HepG2 (cell line): ENCODE results near the gene TMEM141. TPM values are rescaled to one million over a fixed set of nuclear protein-coding genes. Genes with fewer than 3 reads are reported as not detected.

Experiments used
- ASH2L ChIP-seq: fragments of 300-600, 200-600 bp; sonication (generic); IDR thresholded peaks from 2 replicates; pipeline ENCODE4 v1.7.0; 2017; ENCODE audit warnings: low read depth, mild to moderate bottlenecking, moderate library complexity, mixed read lengths, low read length; ENCODE audit not compliant: insufficient read length
- BCL3 ChIP-seq: sonication (generic); formaldehyde crosslinking; IDR thresholded peaks from 2 replicates; pipeline ENCODE4 v1.5.1; 2020; ENCODE audit warnings: mild to moderate bottlenecking, missing genetic modification reagents, moderate library complexity
- HMG20A ChIP-seq: IDR thresholded peaks from 2 replicates; pipeline ENCODE4 v1.6.1; 2016; ENCODE audit warnings: borderline replicate concordance
- HNRNPLL ChIP-seq: fragments of 200-400 bp; formaldehyde crosslinking; IDR thresholded peaks from 2 replicates; pipeline ENCODE4 v1.6.1; 2017; ENCODE audit warnings: mild to moderate bottlenecking, low read depth, low read length; ENCODE audit not compliant: poor library complexity, severe bottlenecking
- HOMEZ ChIP-seq: IDR thresholded peaks from 2 replicates; pipeline ENCODE4 v1.6.1; 2016; ENCODE audit warnings: low read depth
- KAT2B ChIP-seq: fragments of 150-350 bp; IDR thresholded peaks from 2 replicates; pipeline ENCODE4 v1.6.1; 2014; ENCODE audit warnings: low read depth, low read length, borderline replicate concordance
- KDM6A ChIP-seq: IDR thresholded peaks from 2 replicates; pipeline ENCODE4 v1.6.1; 2016; ENCODE audit warnings: low read depth
- MED13 ChIP-seq: sonication (generic); formaldehyde crosslinking; IDR thresholded peaks from 2 replicates; pipeline ENCODE4 v1.5.0; 2020; ENCODE audit warnings: missing genetic modification reagents
- MXD1 ChIP-seq: sonication (generic); formaldehyde crosslinking; IDR thresholded peaks from 2 replicates; pipeline ENCODE4 v1.4.0; 2020; ENCODE audit warnings: mild to moderate bottlenecking, missing genetic modification reagents
- NR2F2 ChIP-seq: IDR thresholded peaks from 2 replicates; pipeline ENCODE4 v1.6.1; 2012; ENCODE audit warnings: low read depth, inconsistent platforms, borderline replicate concordance
- YEATS4 ChIP-seq: sonication (generic); formaldehyde crosslinking; IDR thresholded peaks from 2 replicates; pipeline ENCODE4 v1.4.0; 2020; ENCODE audit warnings: missing genetic modification reagents, borderline replicate concordance
- ZBTB43 ChIP-seq: sonication (generic); formaldehyde crosslinking; conservative IDR thresholded peaks from 2 replicates; pipeline ENCODE4 v1.4.0; 2020; ENCODE audit warnings: missing genetic modification reagents
- ZFP90 ChIP-seq: sonication (generic); formaldehyde crosslinking; IDR thresholded peaks from 2 replicates; pipeline ENCODE4 v1.8.0; 2022; ENCODE audit warnings: missing genetic modification reagents, mild to moderate bottlenecking, inconsistent platforms, borderline replicate concordance
- ZFX ChIP-seq: sonication (generic); formaldehyde crosslinking; IDR thresholded peaks from 2 replicates; pipeline ENCODE4 v1.4.0; 2020; ENCODE audit warnings: mild to moderate bottlenecking, low read depth, missing genetic modification reagents, moderate library complexity
- ZNF136 ChIP-seq: sonication (generic); formaldehyde crosslinking; IDR thresholded peaks from 2 replicates; pipeline ENCODE4 v1.8.1; 2022; ENCODE audit warnings: low read depth, mild to moderate bottlenecking, moderate library complexity, missing genetic modification reagents
- ZNF275 ChIP-seq: sonication (generic); formaldehyde crosslinking; IDR thresholded peaks from 2 replicates; pipeline ENCODE4 v1.8.0; 2022; ENCODE audit warnings: missing genetic modification reagents, mild to moderate bottlenecking, inconsistent platforms, borderline replicate concordance
- ZNF777 ChIP-seq: sonication (generic); formaldehyde crosslinking; IDR thresholded peaks from 2 replicates; pipeline ENCODE4 v1.4.0; 2020; ENCODE audit warnings: missing genetic modification reagents
- ZNF878 ChIP-seq: sonication (generic); formaldehyde crosslinking; IDR thresholded peaks from 2 replicates; pipeline ENCODE4 v1.8.1; 2023; ENCODE audit warnings: mild to moderate bottlenecking, missing genetic modification reagents, moderate library complexity
- ZUFSP ChIP-seq: sonication (generic); formaldehyde crosslinking; IDR thresholded peaks from 2 replicates; pipeline ENCODE4 v1.9.0; 2021; ENCODE audit warnings: missing genetic modification reagents, mild to moderate bottlenecking, borderline replicate concordance
- polyA plus RNA-seq, 8 experiments: library from polyadenylated mRNA; depleted of rRNA in 3 of 8; stranded (reverse) in 7 of 8; unstranded in 1 of 8; fragments of >200 nt; fragmentation: Illumina TruSeq in 4 of 8; extraction: Trizol in 4 of 8; gene quantifications; 2 replicates each; pipeline versions ENCODE4 v1.2.1 to v1.2.3, GENCODE V29; 2011 to 2016; ENCODE audit warnings: low read depth in 4 of 8, missing spikeins in 1 of 8, mixed read lengths in 1 of 8; ENCODE audit not compliant: insufficient read depth in 1 of 8
- total RNA-seq, 5 experiments: library from RNA; depleted of rRNA; stranded (reverse); fragments of >200 nt; fragmentation: Illumina TruSeq; extraction: Trizol; gene quantifications; 2 replicates each; pipeline ENCODE4 v1.2.3, GENCODE V29; 2016; ENCODE audit warnings: low read depth in 1 of 5
- TF ChIP-seq, protein P1 (sequence below): sonication (generic); formaldehyde crosslinking; IDR thresholded peaks from 2 replicates; pipeline ENCODE4 v1.4.0; 2020; ENCODE audit warnings: missing genetic modification reagents, borderline replicate concordance

The TMEM141 gene
- total and polyA plus RNA-seq, 2 of the 13 experiments (the other 11 are each of a cell fraction or from before 2014, with no cell fraction given): 81.0 to 202 TPM

DNA sequence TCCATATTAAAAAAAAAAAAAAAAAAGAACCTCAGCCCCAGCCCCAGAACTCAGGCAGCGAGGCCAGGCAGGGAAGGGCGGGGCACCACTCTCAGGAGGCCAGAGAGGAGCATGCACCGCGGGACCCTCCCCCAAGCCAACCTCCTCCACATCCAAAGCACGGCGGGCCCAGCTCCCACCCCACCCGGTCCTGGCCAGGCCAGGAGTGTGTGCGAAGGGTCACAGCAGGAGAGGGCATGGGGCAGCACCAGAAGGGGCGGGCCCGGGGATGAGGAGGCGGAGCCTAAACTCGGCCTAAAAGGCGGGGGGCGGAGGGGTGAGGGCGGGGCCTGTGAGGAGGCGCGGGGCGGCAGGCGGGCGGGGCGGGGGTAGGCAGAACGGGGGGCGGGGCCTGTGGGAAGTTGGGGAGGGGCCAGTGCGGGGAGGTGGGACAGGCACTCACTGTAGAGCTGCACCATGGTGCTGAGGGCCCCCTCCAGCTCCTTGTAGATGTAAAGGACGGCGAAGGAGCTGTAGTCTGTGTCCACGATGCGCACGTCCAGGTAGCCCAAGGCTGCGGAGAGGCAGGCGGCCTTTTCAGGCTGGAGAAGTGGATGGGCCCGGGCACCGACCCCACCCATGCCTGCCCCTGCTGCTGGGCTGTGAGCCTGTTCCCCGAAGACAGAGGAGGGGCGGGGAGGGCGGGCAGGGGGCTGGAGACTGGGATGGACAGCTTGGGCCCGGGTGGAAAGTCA is 28.1 kb upstream of the TMEM141 start (continued):
- no peak for TF ChIP-seq ZBTB43 (CRISPR knock-in tag)
- no peak for TF ChIP-seq YEATS4 (CRISPR knock-in tag)
- no peak for TF ChIP-seq KAT2B
- no peak for TF ChIP-seq HOMEZ (CRISPR knock-in tag)
- TF ChIP-seq ASH2L: no peak
- no peak for TF ChIP-seq MXD1 (CRISPR knock-in tag)
- no peak for TF ChIP-seq ZNF136
- no peak for TF ChIP-seq ZNF777
- TF ChIP-seq MED13 (CRISPR knock-in tag): no peak
- TF ChIP-seq ZFX (CRISPR knock-in tag): no peak
- no peak for TF ChIP-seq ZNF275 (CRISPR knock-in tag)
- TF ChIP-seq BCL3: no peak
- no peak for TF ChIP-seq NR2F2
- TF ChIP-seq ZFP90 (CRISPR knock-in tag): no peak
- TF ChIP-seq HNRNPLL: peak; percentile 11
- TF ChIP-seq KDM6A (CRISPR knock-in tag): no peak
- TF ChIP-seq ZUFSP (CRISPR knock-in tag): no peak
- TF ChIP-seq ZNF878 (CRISPR knock-in tag): no peak
- no peak for TF ChIP-seq HMG20A (CRISPR knock-in tag)
- TF ChIP-seq, protein P1, sequence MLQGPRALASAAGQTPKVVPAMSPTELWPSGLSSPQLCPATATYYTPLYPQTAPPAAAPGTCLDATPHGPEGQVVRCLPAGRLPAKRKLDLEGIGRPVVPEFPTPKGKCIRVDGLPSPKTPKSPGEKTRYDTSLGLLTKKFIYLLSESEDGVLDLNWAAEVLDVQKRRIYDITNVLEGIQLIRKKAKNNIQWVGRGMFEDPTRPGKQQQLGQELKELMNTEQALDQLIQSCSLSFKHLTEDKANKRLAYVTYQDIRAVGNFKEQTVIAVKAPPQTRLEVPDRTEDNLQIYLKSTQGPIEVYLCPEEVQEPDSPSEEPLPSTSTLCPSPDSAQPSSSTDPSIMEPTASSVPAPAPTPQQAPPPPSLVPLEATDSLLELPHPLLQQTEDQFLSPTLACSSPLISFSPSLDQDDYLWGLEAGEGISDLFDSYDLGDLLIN (CRISPR knock-in tag): no peak
